ENCODE data around the gene KRT27. TPM values are rescaled to one million over a fixed set of nuclear protein-coding genes. Genes with fewer than 3 reads are reported as not detected.

Gene KRT27
- total and polyA plus RNA-seq, 9 of the 15 experiments (the other 6 are each of a cell fraction or from before 2014, with no cell fraction given): 0.10 TPM; not detected in 8

DNA sequence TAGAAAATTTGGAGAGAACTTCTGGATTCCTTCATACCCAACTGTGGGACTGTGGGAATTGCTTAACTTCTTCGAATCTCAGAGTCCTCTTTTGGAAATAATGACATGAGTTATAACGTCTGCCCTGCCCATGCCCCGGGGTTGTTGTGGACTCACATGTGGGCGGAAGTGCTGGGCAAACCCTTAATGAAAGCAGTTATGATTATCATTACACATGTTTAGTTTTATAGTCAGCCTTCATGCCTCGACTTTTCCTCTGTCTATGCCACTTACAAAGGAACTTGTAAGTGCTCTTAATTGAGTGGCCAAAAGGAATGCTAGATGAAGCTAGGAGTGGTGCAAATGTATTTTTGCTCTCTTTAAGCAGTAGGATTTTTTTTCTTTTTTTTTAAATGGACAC, 3.9 kb downstream of the KRT27 start (continued):
- TF ChIP-seq, protein P1, sequence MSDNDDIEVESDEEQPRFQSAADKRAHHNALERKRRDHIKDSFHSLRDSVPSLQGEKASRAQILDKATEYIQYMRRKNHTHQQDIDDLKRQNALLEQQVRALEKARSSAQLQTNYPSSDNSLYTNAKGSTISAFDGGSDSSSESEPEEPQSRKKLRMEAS (CRISPR knock-in tag; IDR thresholded peaks at IDR 0.05): no peak
- no peak for TF ChIP-seq ZNF41 (CRISPR knock-in tag; conservative IDR thresholded peaks at IDR 0.05)
- no peak for TF ChIP-seq NFIC (IDR thresholded peaks at IDR 0.05)
- TF ChIP-seq RBFOX2 (IDR thresholded peaks at IDR 0.05; ENCODE audit: low read depth, low read length): no peak
- TF ChIP-seq MYC (IDR thresholded peaks at IDR 0.05; ENCODE audit: low read depth, low read length): no peak
- no peak for TF ChIP-seq MYC (CRISPR knock-in tag; IDR thresholded peaks at IDR 0.05; ENCODE audit: borderline replicate concordance, low read depth)

DNA sequence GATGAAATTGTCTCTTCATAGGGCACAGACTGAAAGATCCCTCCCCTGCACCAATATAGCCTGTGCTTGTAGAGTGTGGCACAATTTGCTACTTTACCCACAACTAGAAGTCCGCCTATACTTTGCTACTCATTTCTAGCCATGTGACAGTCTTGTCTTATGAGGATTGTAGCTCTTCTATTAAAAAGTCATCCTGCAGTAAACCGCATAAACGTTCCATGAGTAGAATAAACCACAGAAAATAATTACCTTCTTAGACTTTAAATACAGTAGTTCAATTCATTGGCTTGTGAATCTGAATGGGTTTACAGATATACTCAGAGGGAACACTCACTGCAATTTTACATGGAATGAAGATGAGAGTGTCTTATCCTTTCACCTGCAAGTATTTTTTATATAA, 4.4 kb downstream of the KRT27 start:
- H3K4me1 ChIP-seq (replicated peaks in 1 of 2; ENCODE audit: control insufficient read depth in 2 of 2, insufficient read depth in 2 of 2, low read length in 2 of 2): peaks cover 0 to 4% of the 10 kb centered on the region in 2 experiments; a peak in 1 of 5 replicates
- no peaks in the 10 kb centered on the region for H3K9me1 ChIP-seq (ENCODE audit: control insufficient read depth, insufficient read depth, low read length)
- no peak overlapping the region for H3K4me3 ChIP-seq
- BruUV-seq (replicated peaks): no TSS peak
- 11% methylated on average over 3 of the region's 3 CpGs for WGBS (ENCODE audit: insufficient coverage, low coverage, missing lambda C conversion rate)
- H2AFZ ChIP-seq (ENCODE audit: low read depth, low read length): no peak overlapping the region
- no peak for DNase-seq (ENCODE audit: extremely low read depth in 1 of 4, low spot score in 3 of 4)
- intact Hi-C loops (cut with micrococcal nuclease) (no loop called here), in situ Hi-C loops (cut with MboI) (no loop called here)
- ChIA-PET CTCF (ENCODE audit: low intra/inter-chr PET ratio) (no interaction called here), POLR2A (no interaction called here)
- no peak for ATAC-seq
- no peak overlapping the region for H3K27ac ChIP-seq (ENCODE audit: extremely low read depth, low read depth, low read length)
- H3K9me3 ChIP-seq (replicated peaks; ENCODE audit: control insufficient read depth, insufficient read depth, low read depth, low read length): no peaks in the 10 kb centered on the region
- H3K4me2 ChIP-seq (ENCODE audit: insufficient read depth, low read length): no peak overlapping the region
- no peak for FAIRE-seq
- H3K79me2 ChIP-seq (ENCODE audit: control insufficient read depth, insufficient read depth, low read length): no peaks in the 10 kb centered on the region
- peaks cover 0 to 9% of the 10 kb centered on the region in 2 experiments; a peak in 2 of 5 replicates for H3K27me3 ChIP-seq (ENCODE audit: control insufficient read depth in 2 of 2, insufficient read depth in 2 of 2, low read length in 2 of 2)
- no peaks in the 10 kb centered on the region for H3K36me3 ChIP-seq (ENCODE audit: control insufficient read depth, insufficient read depth, low read length)
- no peaks in the 10 kb centered on the region for H4K20me1 ChIP-seq (replicated peaks; ENCODE audit: control insufficient read depth, insufficient read depth, low read length)
- no peak overlapping the region for H3K9ac ChIP-seq (ENCODE audit: insufficient read depth in 1 of 2, low read depth in 2 of 2, low read length in 2 of 2)
- TF ChIP-seq SAP30 (IDR thresholded peaks at IDR 0.05; ENCODE audit: borderline replicate concordance, insufficient read depth, low read depth, low read length, poor library complexity, severe bottlenecking): no peak
- no peak for TF ChIP-seq EGR1 (conservative IDR thresholded peaks at IDR 0.05)
- TF ChIP-seq, protein P2, sequence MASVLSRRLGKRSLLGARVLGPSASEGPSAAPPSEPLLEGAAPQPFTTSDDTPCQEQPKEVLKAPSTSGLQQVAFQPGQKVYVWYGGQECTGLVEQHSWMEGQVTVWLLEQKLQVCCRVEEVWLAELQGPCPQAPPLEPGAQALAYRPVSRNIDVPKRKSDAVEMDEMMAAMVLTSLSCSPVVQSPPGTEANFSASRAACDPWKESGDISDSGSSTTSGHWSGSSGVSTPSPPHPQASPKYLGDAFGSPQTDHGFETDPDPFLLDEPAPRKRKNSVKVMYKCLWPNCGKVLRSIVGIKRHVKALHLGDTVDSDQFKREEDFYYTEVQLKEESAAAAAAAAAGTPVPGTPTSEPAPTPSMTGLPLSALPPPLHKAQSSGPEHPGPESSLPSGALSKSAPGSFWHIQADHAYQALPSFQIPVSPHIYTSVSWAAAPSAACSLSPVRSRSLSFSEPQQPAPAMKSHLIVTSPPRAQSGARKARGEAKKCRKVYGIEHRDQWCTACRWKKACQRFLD (CRISPR knock-in tag; IDR thresholded peaks at IDR 0.05): no peak
- TF ChIP-seq, protein P3, sequence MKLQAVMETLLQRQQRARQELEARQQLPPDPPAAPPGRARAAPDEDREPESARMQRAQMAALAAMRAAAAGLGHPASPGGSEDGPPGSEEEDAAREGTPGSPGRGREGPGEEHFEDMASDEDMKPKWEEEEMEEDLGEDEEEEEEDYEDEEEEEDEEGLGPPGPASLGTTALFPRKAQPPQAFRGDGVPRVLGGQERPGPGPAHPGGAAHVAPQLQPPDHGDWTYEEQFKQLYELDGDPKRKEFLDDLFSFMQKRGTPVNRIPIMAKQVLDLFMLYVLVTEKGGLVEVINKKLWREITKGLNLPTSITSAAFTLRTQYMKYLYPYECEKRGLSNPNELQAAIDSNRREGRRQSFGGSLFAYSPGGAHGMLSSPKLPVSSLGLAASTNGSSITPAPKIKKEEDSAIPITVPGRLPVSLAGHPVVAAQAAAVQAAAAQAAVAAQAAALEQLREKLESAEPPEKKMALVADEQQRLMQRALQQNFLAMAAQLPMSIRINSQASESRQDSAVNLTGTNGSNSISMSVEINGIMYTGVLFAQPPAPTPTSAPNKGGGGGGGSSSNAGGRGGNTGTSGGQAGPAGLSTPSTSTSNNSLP (IDR thresholded peaks at IDR 0.05; ENCODE audit: borderline replicate concordance, low read depth, low read length): no peak
- no peak for TF ChIP-seq ZEB2 (IDR thresholded peaks at IDR 0.05)
- no peak for TF ChIP-seq ZNF79 (CRISPR knock-in tag; IDR thresholded peaks at IDR 0.05; ENCODE audit: low read depth)
- no peak for TF ChIP-seq HNRNPUL1 (IDR thresholded peaks at IDR 0.05; ENCODE audit: low read length)
- TF ChIP-seq MYC (IDR thresholded peaks at IDR 0.05; ENCODE audit: low read depth, low read length): no peak
- no peak for TF ChIP-seq MYC (CRISPR knock-in tag; IDR thresholded peaks at IDR 0.05; ENCODE audit: borderline replicate concordance, low read depth)

Measured in K562 (cell line).